Panc1 (cell line): ENCODE results near the gene AGBL5. TPM values are rescaled to one million over a fixed set of nuclear protein-coding genes. Genes with fewer than 3 reads are reported as not detected.
A peak's percentile ranks its signal among the peaks of the same experiment; 100 is the strongest.
"Not testable (repeated sequence)": the region's sequence is repeated elsewhere in the genome, so short reads cannot be mapped to it uniquely, and the experiment has no call there.

Source experiments
- ATAC-seq: fragments of 200-7000 bp; cut with Tn5 transposase; 2 replicates; pipeline ENCODE4 v1.9.1; 2020; ENCODE audit warnings: mild to moderate bottlenecking, moderate library complexity
- BruUV-seq: library from RNA; stranded (reverse); fragments of 400-500 nt; replicated peaks from 2 replicates; lab custom pipeline; 2021; lab: Mats Ljungman, UMichigan
- CTCF ChIA-PET: fragments of 300-600 bp; sonication (Branson Sonifier 250); formaldehyde crosslinking; loops from one replicate; lab custom pipeline; 2022; ENCODE audit warnings: antibody characterized with exemption; lab: Charles Lee
- POLR2A ChIA-PET: fragments of 300-600 bp; sonication (Branson Sonifier 250); formaldehyde crosslinking; loops from one replicate; lab custom pipeline; 2022; ENCODE audit warnings: antibody characterized with exemption; lab: Charles Lee
- DNase-seq: peaks from one replicate; pipeline ENCODE4 v3.0.0-alpha.2; 2010; ENCODE audit warnings: low read depth, low spot score
- H3K27ac ChIP-seq: 2 replicates; pipeline ENCODE4 v1.5.1; 2011; ENCODE audit warnings: mild to moderate bottlenecking, low read length, inconsistent platforms
- H3K27me3 ChIP-seq: fragments of 200-500 bp; sonication (Bioruptor generic); 2 replicates; pipeline ENCODE4 v1.6.0; 2014; ENCODE audit warnings: low read length, inconsistent platforms; ENCODE audit not compliant: control insufficient read depth, insufficient read depth
- H3K36me3 ChIP-seq: fragments of 200-500 bp; sonication (Bioruptor generic); 2 replicates; pipeline ENCODE4 v1.5.1; 2014; ENCODE audit warnings: inconsistent platforms, mild to moderate bottlenecking, low read length, moderate library complexity; ENCODE audit not compliant: control insufficient read depth, insufficient read depth
- H3K4me1 ChIP-seq: 2 replicates; pipeline ENCODE4 v1.5.1; 2011; ENCODE audit warnings: inconsistent platforms, mild to moderate bottlenecking, low read length, moderate library complexity; ENCODE audit not compliant: control insufficient read depth, insufficient read depth
- H3K4me3 ChIP-seq, 2 experiments: 2 replicates each; pipeline ENCODE4 v1.5.1; 2011 to 2012; ENCODE audit warnings: low read depth in 2 of 2, low read length in 2 of 2, mild to moderate bottlenecking in 2 of 2, inconsistent platforms in 1 of 2, moderate library complexity in 1 of 2
- H3K9me3 ChIP-seq: fragments of 200-500 bp; sonication (Bioruptor generic); 2 replicates; pipeline ENCODE4 v1.5.1; 2014; ENCODE audit warnings: low read depth, mild to moderate bottlenecking, inconsistent platforms, low read length, moderate library complexity; ENCODE audit not compliant: control insufficient read depth, insufficient read depth
- REST ChIP-seq, 2 experiments: IDR thresholded peaks; 2 replicates each; pipeline ENCODE4 v1.6.1; 2011 to 2012; ENCODE audit warnings: low read depth in 2 of 2, control low read depth in 1 of 2, low read length in 1 of 2, mild to moderate bottlenecking in 1 of 2, moderate library complexity in 1 of 2; ENCODE audit not compliant: insufficient read depth in 1 of 2
- SIN3A ChIP-seq: IDR thresholded peaks from 2 replicates; pipeline ENCODE4 v1.6.1; 2012; ENCODE audit warnings: low read depth, mild to moderate bottlenecking, low read length, moderate library complexity, borderline replicate concordance; ENCODE audit not compliant: insufficient read depth
- in situ Hi-C: cut with HindIII; loops from 2 replicates; pipeline ENCODE4 v1.10.0; 2016; ENCODE audit warnings: low sequenced_read_pairs, low pct_unique_long_range_greater_than_20kb
- intact Hi-C: fragments of 100-400 bp; cut with micrococcal nuclease; formaldehyde crosslinking; loops from one replicate; pipeline ENCODE4 v1.10.0; 2022; ENCODE audit not compliant: unreplicated experiment
- total RNA-seq: library from RNA; stranded (reverse); gene quantifications from one replicate; pipeline ENCODE4 v1.2.1, GENCODE V29; 2021; ENCODE audit not compliant: unreplicated experiment

AGBL5 gene
- total RNA-seq, 1 experiment from 2014 or later = 55.6 TPM

- Histone ChIP-seq H3K9me3 (no peaks in the 10 kb centered on the region), H3K36me3 (no peaks in the 10 kb centered on the region), H3K4me1 (peaks cover 4% of the 10 kb centered on the region), H3K4me3 (peak within 1 kb of the TSS; percentile 54 to 64), H3K27ac (no peak within 1 kb of the TSS), H3K27me3 (no peaks in the 10 kb centered on the region; the same call in 1 of the 2 replicates)
- intact Hi-C loops (no loop called here), in situ Hi-C loops (no loop called here)
- DNase-seq (no peak), ATAC-seq (peak; percentile 64)
- BruUV-seq = no TSS peak
- POLR2A ChIA-PET = no interaction called here
- TF ChIP-seq SIN3A (no peak), REST (IDR thresholded peaks at IDR 0.05; ENCODE audit: insufficient read depth in 1 of 2, low read depth in 2 of 2, low read length in 1 of 2) (peak in 1 of 2 experiments; percentile 83; a peak in 2 of 4 replicates)
- CTCF ChIA-PET = no interaction called here
These were observed 67.3 kb downstream of the AGBL5 start, which contains the start of gene CGREF1 for GRCh38 chr2:27118525-27119329. Gene CGREF1 (minus strand): TSS chr2:27119128. CDS start chr2:27104366, 14,762 bp downstream.

- in situ Hi-C loops, H3K36me3 ChIP-seq, H3K27ac ChIP-seq, H3K4me1 ChIP-seq, H3K9me3 ChIP-seq, intact Hi-C loops, DNase-seq, CTCF ChIA-PET, H3K27me3 ChIP-seq, BruUV-seq, POLR2A ChIA-PET: not testable (repeated sequence)
- peak overlapping the region; percentile 54 to 55 for H3K4me3 ChIP-seq
- ATAC-seq = peak; percentile 23
These were observed 67.8 kb downstream of the AGBL5 start for GRCh38 chr2:27119330-27119670.

Other genes starting within 250 kb of the AGBL5 start
- gene DPYSL5, start 203.5 kb upstream of the AGBL5 start, total RNA-seq = 0.31 TPM
- 11.6 TPM for gene MAPRE3, start 81.0 kb upstream of the AGBL5 start, total RNA-seq
- 77.8 TPM for gene TMEM214, start 18.7 kb upstream of the AGBL5 start, total RNA-seq
- 219 TPM for gene OST4, start 20.0 kb downstream of the AGBL5 start, total RNA-seq
- 0.31 TPM for gene EMILIN1, start 26.9 kb downstream of the AGBL5 start, total RNA-seq
- gene KHK, start 35.1 kb downstream of the AGBL5 start, total RNA-seq = 1.5 TPM
- gene CGREF1, start 67.5 kb downstream of the AGBL5 start, total RNA-seq = 10.1 TPM
- 0.46 TPM for gene ABHD1, start 72.1 kb downstream of the AGBL5 start, total RNA-seq
- gene PREB, start 83.0 kb downstream of the AGBL5 start, total RNA-seq = 60.9 TPM
- gene PRR30, start 87.7 kb downstream of the AGBL5 start, total RNA-seq = not detected
- 0.03 TPM for gene TCF23, start 97.3 kb downstream of the AGBL5 start, total RNA-seq
- gene ATRAID, start 160.4 kb downstream of the AGBL5 start, total RNA-seq = 111 TPM
- gene SLC5A6, start 160.6 kb downstream of the AGBL5 start, total RNA-seq = 74.5 TPM
- 76.7 TPM for gene CAD, start 165.7 kb downstream of the AGBL5 start, total RNA-seq
- gene SLC30A3, start 211.4 kb downstream of the AGBL5 start, total RNA-seq = 0.59 TPM
- not detected for gene DNAJC5G, start 223.8 kb downstream of the AGBL5 start, total RNA-seq
- 0.21 TPM for gene TRIM54, start 230.8 kb downstream of the AGBL5 start, total RNA-seq